ENCODE measurements around the gene PFDN2.

Gene PFDN2

GRCh38 chr1:161165742-161166668, 48.2 kb upstream of the PFDN2 start, which contains the start of gene PPOX (continued):
- TF ChIP-seq ZNF580 (tag by site-specific recombination; IDR thresholded peaks at IDR 0.05) = peak; percentile 12; the same call in 1 of the 2 replicates
- TF ChIP-seq SP2 (tag by site-specific recombination; IDR thresholded peaks at IDR 0.05) = peak; percentile 98
- TF ChIP-seq ZNF10 (tag by site-specific recombination; IDR thresholded peaks at IDR 0.05) = no peak; the same call in 1 of the 2 replicates
- TF ChIP-seq ZNF768 (tag by site-specific recombination; IDR thresholded peaks at IDR 0.05) = no peak
- no peak for TF ChIP-seq ZNF621 (tag by site-specific recombination; IDR thresholded peaks at IDR 0.05)
- TF ChIP-seq ZNF548 (tag by site-specific recombination; IDR thresholded peaks at IDR 0.05) = no peak

DNA sequence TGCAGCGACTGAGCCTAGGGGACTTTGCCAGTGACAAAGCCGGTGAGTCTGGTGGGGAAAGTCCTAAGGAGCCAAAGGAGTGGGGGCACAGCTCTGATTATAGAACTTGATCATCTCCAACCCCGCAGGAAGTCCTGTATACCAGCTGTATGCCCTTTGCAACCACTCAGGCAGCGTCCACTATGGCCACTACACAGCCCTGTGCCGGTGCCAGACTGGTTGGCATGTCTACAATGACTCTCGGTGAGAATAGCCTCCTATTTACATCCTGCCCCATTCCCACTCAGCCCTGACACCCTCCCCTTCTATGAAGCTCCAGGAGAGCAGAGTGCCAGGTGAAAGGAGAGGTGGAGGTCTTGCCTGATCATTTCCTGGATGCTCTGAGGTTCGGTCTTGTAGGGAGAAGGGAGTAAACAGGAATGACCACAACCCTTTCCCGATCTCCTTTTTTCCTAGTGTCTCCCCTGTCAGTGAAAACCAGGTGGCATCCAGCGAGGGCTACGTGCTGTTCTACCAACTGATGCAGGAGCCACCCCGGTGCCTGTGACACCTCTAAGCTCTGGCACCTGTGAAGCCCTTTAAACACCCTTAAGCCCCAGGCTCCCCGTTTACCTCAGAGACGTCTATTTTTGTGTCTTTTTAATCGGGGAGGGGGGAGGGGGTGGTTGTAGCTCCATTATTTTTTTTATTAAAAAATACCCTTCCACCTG, 47.2 kb upstream of the PFDN2 start:
- no peak for TF ChIP-seq BCL6B (tag by site-specific recombination; IDR thresholded peaks at IDR 0.05)
- 0 out of 2 replicates have a peak, but pooled peaks have one; percentile 6 for TF ChIP-seq GLIS1 (tag by site-specific recombination; IDR thresholded peaks at IDR 0.05)
- no peak for TF ChIP-seq ZSCAN18 (tag by site-specific recombination; IDR thresholded peaks at IDR 0.05)
- TF ChIP-seq ZNF19 (tag by site-specific recombination; IDR thresholded peaks at IDR 0.05; ENCODE audit: low read depth) = no peak
- TF ChIP-seq ZNF785 (tag by site-specific recombination; IDR thresholded peaks at IDR 0.05) = no peak
- Histone ChIP-seq H3K36me3 (ENCODE audit: control insufficient read depth in 2 of 2, insufficient read depth in 1 of 2, low read length in 2 of 2) (peaks cover 0 to 70% of the 10 kb centered on the region in 2 experiments; a peak in 1 of 3 replicates), H3K4me1 (ENCODE audit: control insufficient read depth, insufficient read depth, low read length) (peaks cover 6% of the 10 kb centered on the region; the same call in 1 of the 2 replicates), H3K9me3 (ENCODE audit: control insufficient read depth, insufficient read depth, low read depth, low read length) (no peaks in the 10 kb centered on the region), H3K4me3 (ENCODE audit: low read depth, low read length) (peak overlapping the region; percentile 41; the same call in 1 of the 2 replicates), H3K27ac (ENCODE audit: extremely low read depth, low read depth, low read length) (no peak overlapping the region)
- CTCF ChIA-PET = interaction anchor here (0.5 to 3.9 kb wide), 22 partner anchors 10 to 1133 kb away, joined by 3 to 23 read pairs (median 4); partner anchors contain the start of genes ADAMTS4, B4GALT3, DEDD and KLHDC9
- POLR2A ChIA-PET = interaction anchor here (0.6 to 4.8 kb wide), 9 partner anchors 11 to 217 kb away, joined by 3 to 53 read pairs (median 6); partner anchors contain the start of genes B4GALT3, DEDD, F11R and TOMM40L

DNA sequence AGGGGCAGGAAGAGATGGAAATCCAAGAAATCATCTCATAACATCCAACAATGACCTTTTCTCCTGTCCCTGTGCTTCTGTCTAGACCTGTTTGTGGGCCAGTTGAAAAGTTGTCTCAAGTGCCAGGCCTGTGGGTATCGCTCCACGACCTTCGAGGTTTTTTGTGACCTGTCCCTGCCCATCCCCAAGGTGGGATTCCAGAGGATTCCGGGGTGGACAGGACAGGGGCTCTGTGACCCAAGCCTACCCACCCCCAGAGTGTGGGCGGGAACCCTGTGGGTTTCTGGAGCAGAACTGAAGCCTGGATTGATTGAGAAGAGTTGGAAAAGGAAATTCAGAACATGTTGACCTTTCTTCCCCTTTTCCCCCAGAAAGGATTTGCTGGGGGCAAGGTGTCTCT, 46.0 kb upstream of the PFDN2 start:
- ChIA-PET POLR2A (interaction anchor here (1.0 to 4.8 kb wide), 2 partner anchors 10 to 31 kb away, joined by 4 to 24 read pairs; partner anchors contain the start of genes DEDD and UFC1), CTCF (interaction anchor here (0.6 to 2.6 kb wide), 3 partner anchors 16 to 28 kb away, joined by 4 to 12 read pairs (median 8); no protein-coding TSS in a partner anchor)
- no peak overlapping the region for H3K27ac ChIP-seq (ENCODE audit: extremely low read depth, low read depth, low read length)
- TF ChIP-seq ZSCAN30 (tag by site-specific recombination; IDR thresholded peaks at IDR 0.05) = no peak
- TF ChIP-seq ZNF18 (tag by site-specific recombination; IDR thresholded peaks at IDR 0.05) = no peak
- no peak for TF ChIP-seq ZNF785 (tag by site-specific recombination; IDR thresholded peaks at IDR 0.05)
- TF ChIP-seq MYNN (tag by site-specific recombination; IDR thresholded peaks at IDR 0.05; ENCODE audit: borderline replicate concordance) = no peak
- no peak for TF ChIP-seq ZNF580 (tag by site-specific recombination; IDR thresholded peaks at IDR 0.05)
- no peak overlapping the region for H3K4me3 ChIP-seq (ENCODE audit: low read depth, low read length)
- no peaks in the 10 kb centered on the region for H3K9me3 ChIP-seq (ENCODE audit: control insufficient read depth, insufficient read depth, low read depth, low read length)
- H3K4me1 ChIP-seq (ENCODE audit: control insufficient read depth, insufficient read depth, low read length) = peaks cover 7% of the 10 kb centered on the region; the same call in 1 of the 2 replicates
- peaks cover 0 to 60% of the 10 kb centered on the region in 2 experiments; a peak in 1 of 3 replicates for H3K36me3 ChIP-seq (ENCODE audit: control insufficient read depth in 2 of 2, insufficient read depth in 1 of 2, low read length in 2 of 2)

All from HEK293 (cell line).